Measurements from ENCODE around the gene B9D1.
"Not testable (repeated sequence)": the region's sequence is repeated elsewhere in the genome, so short reads cannot be mapped to it uniquely, and the experiment has no call there.

The B9D1 gene

DNA sequence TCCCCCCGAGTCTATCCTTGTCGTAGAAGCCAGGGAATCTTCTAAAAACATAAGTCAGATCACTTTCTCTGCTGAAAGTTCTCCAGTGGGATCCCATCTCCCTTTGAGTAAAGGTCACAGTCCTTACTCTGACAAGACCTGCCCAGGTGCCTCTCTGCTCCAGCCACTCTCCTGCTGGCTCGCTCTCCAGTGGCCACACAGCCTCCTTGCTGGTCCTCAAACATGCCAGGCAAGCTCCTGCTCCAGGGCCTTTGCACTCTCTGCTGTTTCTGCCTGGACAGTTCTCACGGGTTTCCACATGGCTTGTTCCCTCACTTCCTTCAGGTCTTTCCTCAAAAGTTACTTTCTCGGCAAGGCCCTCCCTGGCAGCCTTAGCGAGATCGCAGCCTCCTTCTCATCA lies 3.4 kb downstream of the B9D1 start:
- H3K27ac ChIP-seq (ENCODE audit: low read length), result no peak overlapping the region
- no peaks in the 10 kb centered on the region for H3K36me3 ChIP-seq (replicated peaks; ENCODE audit: low read depth, low read length)
- TF ChIP-seq, protein P1, sequence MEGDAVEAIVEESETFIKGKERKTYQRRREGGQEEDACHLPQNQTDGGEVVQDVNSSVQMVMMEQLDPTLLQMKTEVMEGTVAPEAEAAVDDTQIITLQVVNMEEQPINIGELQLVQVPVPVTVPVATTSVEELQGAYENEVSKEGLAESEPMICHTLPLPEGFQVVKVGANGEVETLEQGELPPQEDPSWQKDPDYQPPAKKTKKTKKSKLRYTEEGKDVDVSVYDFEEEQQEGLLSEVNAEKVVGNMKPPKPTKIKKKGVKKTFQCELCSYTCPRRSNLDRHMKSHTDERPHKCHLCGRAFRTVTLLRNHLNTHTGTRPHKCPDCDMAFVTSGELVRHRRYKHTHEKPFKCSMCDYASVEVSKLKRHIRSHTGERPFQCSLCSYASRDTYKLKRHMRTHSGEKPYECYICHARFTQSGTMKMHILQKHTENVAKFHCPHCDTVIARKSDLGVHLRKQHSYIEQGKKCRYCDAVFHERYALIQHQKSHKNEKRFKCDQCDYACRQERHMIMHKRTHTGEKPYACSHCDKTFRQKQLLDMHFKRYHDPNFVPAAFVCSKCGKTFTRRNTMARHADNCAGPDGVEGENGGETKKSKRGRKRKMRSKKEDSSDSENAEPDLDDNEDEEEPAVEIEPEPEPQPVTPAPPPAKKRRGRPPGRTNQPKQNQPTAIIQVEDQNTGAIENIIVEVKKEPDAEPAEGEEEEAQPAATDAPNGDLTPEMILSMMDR (IDR thresholded peaks at IDR 0.05; ENCODE audit: low read depth, low read length), result no peak
- no peak for TF ChIP-seq EZH2phosphoT487 (IDR thresholded peaks at IDR 0.05; ENCODE audit: low read depth)
- no peak overlapping the region for H3K4me3 ChIP-seq (ENCODE audit: low read length)
- no peaks in the 10 kb centered on the region for H3K27me3 ChIP-seq (ENCODE audit: low read depth, low read length)
- no peaks in the 10 kb centered on the region for H3K79me2 ChIP-seq (ENCODE audit: low read length)
- no peak overlapping the region for H2AFZ ChIP-seq (ENCODE audit: low read depth, low read length)
- H3K9me3 ChIP-seq (ENCODE audit: insufficient read depth, low read length), result no peaks in the 10 kb centered on the region
- H3K4me2 ChIP-seq (ENCODE audit: low read length), result no peak overlapping the region
- H3K9ac ChIP-seq (ENCODE audit: low read length), result no peak overlapping the region
- no peaks in the 10 kb centered on the region for H4K20me1 ChIP-seq (ENCODE audit: insufficient read depth, low read length)
- H3K4me1 ChIP-seq (ENCODE audit: low read length), result no peaks in the 10 kb centered on the region

DNA sequence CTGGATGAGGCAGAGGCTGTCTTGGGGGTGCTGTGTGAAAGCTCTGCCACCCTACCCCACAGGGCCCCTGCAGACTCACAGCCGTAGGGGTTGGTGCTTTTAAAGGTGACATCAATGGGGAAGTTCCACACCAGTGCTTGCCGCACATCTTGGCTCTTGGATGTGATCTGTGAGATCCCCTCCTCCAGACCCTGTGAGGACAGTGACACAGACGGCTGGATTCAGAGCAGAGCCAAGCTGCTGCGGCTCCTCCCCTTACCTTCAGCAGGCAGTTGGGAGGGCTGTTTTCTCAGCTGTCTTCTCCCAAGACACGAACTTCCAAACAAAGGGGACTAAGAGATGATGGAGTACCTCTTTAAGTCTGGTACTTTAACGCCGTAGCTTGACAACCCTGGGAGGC lies 4.8 kb downstream of the B9D1 start:
- no peak overlapping the region for H2AFZ ChIP-seq (ENCODE audit: low read depth, low read length)
- H3K27ac ChIP-seq (ENCODE audit: low read length), result no peak overlapping the region

DNA sequence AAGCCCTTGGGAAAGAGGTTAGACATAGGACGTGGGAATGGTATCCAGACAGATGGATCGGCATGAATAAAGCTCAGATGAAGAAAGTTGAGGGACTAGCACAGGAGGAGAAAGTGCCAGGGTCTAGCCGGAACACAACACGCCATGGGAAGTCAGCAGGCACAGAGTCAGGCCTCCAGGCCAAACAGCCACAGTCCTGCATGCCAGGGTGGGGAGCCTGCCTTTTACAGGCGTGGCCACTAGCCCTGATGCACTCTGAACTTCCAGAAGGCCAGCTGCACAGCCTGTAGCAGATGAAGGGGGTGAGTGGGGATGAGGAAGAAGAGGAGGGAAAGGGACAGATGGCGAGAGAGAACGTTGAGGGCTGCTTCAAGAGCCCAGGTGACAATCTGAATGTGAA lies 5.2 kb downstream of the B9D1 start:
- Histone ChIP-seq H3K4me1 (ENCODE audit: low read length) (no peaks in the 10 kb centered on the region), H3K27me3 (ENCODE audit: low read depth, low read length) (no peaks in the 10 kb centered on the region), H3K9ac (ENCODE audit: low read length) (no peak overlapping the region), H3K4me3 (ENCODE audit: low read length) (no peak overlapping the region), H3K36me3 (replicated peaks; ENCODE audit: low read depth, low read length) (no peaks in the 10 kb centered on the region), H4K20me1 (ENCODE audit: insufficient read depth, low read length) (no peaks in the 10 kb centered on the region), H3K79me2 (ENCODE audit: low read length) (no peaks in the 10 kb centered on the region), H2AFZ (ENCODE audit: low read depth, low read length) (no peak overlapping the region), H3K9me3 (ENCODE audit: insufficient read depth, low read length) (no peaks in the 10 kb centered on the region), H3K4me2 (ENCODE audit: low read length) (no peak overlapping the region), H3K27ac (ENCODE audit: low read length) (no peak overlapping the region)
- TF ChIP-seq, protein P1 (IDR thresholded peaks at IDR 0.05; ENCODE audit: low read depth, low read length), result no peak
- no peak for TF ChIP-seq EZH2phosphoT487 (IDR thresholded peaks at IDR 0.05; ENCODE audit: low read depth)

More for the DNA sequence above, 4.8 kb downstream of the B9D1 start:
- Histone ChIP-seq H3K4me1 (ENCODE audit: low read length) (no peaks in the 10 kb centered on the region), H3K4me2 (ENCODE audit: low read length) (no peak overlapping the region), H3K9me3 (ENCODE audit: insufficient read depth, low read length) (no peaks in the 10 kb centered on the region), H3K9ac (ENCODE audit: low read length) (no peak overlapping the region), H4K20me1 (ENCODE audit: insufficient read depth, low read length) (no peaks in the 10 kb centered on the region), H3K79me2 (ENCODE audit: low read length) (no peaks in the 10 kb centered on the region), H3K4me3 (ENCODE audit: low read length) (no peak overlapping the region), H3K36me3 (replicated peaks; ENCODE audit: low read depth, low read length) (no peaks in the 10 kb centered on the region), H3K27me3 (ENCODE audit: low read depth, low read length) (no peaks in the 10 kb centered on the region)
- TF ChIP-seq, protein P1 (IDR thresholded peaks at IDR 0.05; ENCODE audit: low read depth, low read length), result no peak
- no peak for TF ChIP-seq EZH2phosphoT487 (IDR thresholded peaks at IDR 0.05; ENCODE audit: low read depth)

DNA sequence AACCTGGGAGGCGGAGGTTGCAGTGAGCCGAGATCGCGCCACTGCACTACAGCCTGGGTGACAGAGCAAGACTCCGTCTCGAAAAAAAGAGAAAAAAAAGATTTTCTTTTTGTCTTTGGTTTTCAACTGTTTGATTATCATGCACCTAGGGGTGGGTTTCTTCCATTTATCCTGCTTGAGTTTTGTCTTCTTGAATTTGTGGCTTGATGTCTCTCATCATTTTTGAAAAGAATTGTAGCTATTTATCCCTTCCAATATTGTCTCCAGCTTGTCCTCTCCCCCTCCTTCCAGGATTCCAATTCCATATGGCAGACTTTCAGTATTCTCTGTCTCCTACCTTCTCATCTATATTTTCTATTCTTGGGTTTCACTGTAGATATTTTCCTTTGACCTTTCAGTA lies 7.8 kb downstream of the B9D1 start:
- no peak for TF ChIP-seq EZH2phosphoT487 (IDR thresholded peaks at IDR 0.05; ENCODE audit: low read depth)
- TF ChIP-seq, protein P1 (IDR thresholded peaks at IDR 0.05; ENCODE audit: low read depth, low read length), result no peak
- Histone ChIP-seq H3K9ac (ENCODE audit: low read length) (no peak overlapping the region), H3K4me1 (ENCODE audit: low read length) (no peaks in the 10 kb centered on the region), H3K27me3 (ENCODE audit: low read depth, low read length) (no peaks in the 10 kb centered on the region), H3K4me3 (ENCODE audit: low read length) (no peak overlapping the region), H4K20me1 (ENCODE audit: insufficient read depth, low read length) (no peaks in the 10 kb centered on the region), H3K79me2 (ENCODE audit: low read length) (no peaks in the 10 kb centered on the region), H3K4me2 (ENCODE audit: low read length) (no peak overlapping the region), H3K36me3 (replicated peaks; ENCODE audit: low read depth, low read length) (no peaks in the 10 kb centered on the region), H3K9me3 (ENCODE audit: insufficient read depth, low read length) (no peaks in the 10 kb centered on the region), H3K27ac (ENCODE audit: low read length) (no peak overlapping the region), H2AFZ (ENCODE audit: low read depth, low read length) (no peak overlapping the region)

DNA sequence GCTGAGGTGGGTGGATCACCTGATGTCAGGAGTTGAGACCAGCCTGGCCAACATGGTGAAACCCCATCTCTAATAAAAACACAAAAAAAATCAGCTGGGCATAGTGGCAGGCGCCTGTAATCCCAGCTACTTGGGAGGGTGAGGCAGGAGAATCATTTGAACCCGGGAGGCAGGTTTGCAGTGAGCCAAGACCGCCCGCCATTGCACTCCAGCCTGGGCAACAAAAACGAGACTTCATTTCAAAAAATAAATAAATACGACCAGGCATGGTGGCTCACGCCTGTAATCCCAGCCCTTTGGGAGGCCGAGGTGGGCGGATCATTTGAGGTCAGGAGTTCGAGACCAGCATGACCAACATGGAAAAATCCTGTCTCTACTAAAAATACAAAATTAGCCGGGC lies 9.1 kb downstream of the B9D1 start:
- H3K79me2 ChIP-seq (ENCODE audit: low read length); H3K4me3 ChIP-seq (ENCODE audit: low read length); H3K27me3 ChIP-seq (ENCODE audit: low read depth, low read length); H3K27ac ChIP-seq (ENCODE audit: low read length); H3K9ac ChIP-seq (ENCODE audit: low read length); H4K20me1 ChIP-seq (ENCODE audit: insufficient read depth, low read length); H3K36me3 ChIP-seq (replicated peaks; ENCODE audit: low read depth, low read length); H3K9me3 ChIP-seq (ENCODE audit: insufficient read depth, low read length); H3K4me1 ChIP-seq (ENCODE audit: low read length); H2AFZ ChIP-seq (ENCODE audit: low read depth, low read length); H3K4me2 ChIP-seq (ENCODE audit: low read length): not testable (repeated sequence)

All from OCI-LY3 (cell line).